HepG2 (cell line): ENCODE results near the gene FAM83G. TPM values are rescaled to one million over a fixed set of nuclear protein-coding genes. Genes with fewer than 3 reads are reported as not detected.

Experiments
- CHCHD3 ChIP-seq: sonication (generic); formaldehyde crosslinking; IDR thresholded peaks from 2 replicates; pipeline ENCODE4 v1.8.0; 2022; ENCODE audit warnings: mild to moderate bottlenecking, missing genetic modification reagents, moderate library complexity
- CREM ChIP-seq, 2 experiments: sonication (generic) in 1 of 2; formaldehyde crosslinking in 1 of 2; IDR thresholded peaks; 2 replicates each; pipeline versions ENCODE4 v1.4.0 to v1.6.1; 2016 to 2020; ENCODE audit warnings: antibody characterized with exemption in 1 of 2, mild to moderate bottlenecking in 1 of 2, missing genetic modification reagents in 1 of 2
- GMEB1 ChIP-seq: sonication (generic); formaldehyde crosslinking; IDR thresholded peaks from 2 replicates; pipeline ENCODE4 v1.5.1; 2020; ENCODE audit warnings: missing genetic modification reagents, mild to moderate bottlenecking, borderline replicate concordance
- HMGXB3 ChIP-seq: sonication (generic); formaldehyde crosslinking; IDR thresholded peaks from 2 replicates; pipeline ENCODE4 v1.4.0; 2020; ENCODE audit warnings: missing genetic modification reagents, borderline replicate concordance
- MED13 ChIP-seq: sonication (generic); formaldehyde crosslinking; IDR thresholded peaks from 2 replicates; pipeline ENCODE4 v1.5.0; 2020; ENCODE audit warnings: missing genetic modification reagents
- NFYB ChIP-seq: sonication (generic); formaldehyde crosslinking; IDR thresholded peaks from 2 replicates; pipeline ENCODE4 v1.4.0; 2020; ENCODE audit warnings: missing genetic modification reagents
- PBX2 ChIP-seq: IDR thresholded peaks from 2 replicates; pipeline ENCODE4 v1.6.1; 2016; ENCODE audit warnings: control low read depth
- PRDM10 ChIP-seq: sonication (generic); formaldehyde crosslinking; IDR thresholded peaks from 2 replicates; pipeline ENCODE4 v1.4.0; 2020; ENCODE audit warnings: low read depth, missing genetic modification reagents
- REL ChIP-seq: sonication (generic); formaldehyde crosslinking; conservative IDR thresholded peaks from 2 replicates; pipeline ENCODE4 v1.8.0; 2022; ENCODE audit warnings: mild to moderate bottlenecking, missing genetic modification reagents, moderate library complexity
- SP4 ChIP-seq: sonication (generic); formaldehyde crosslinking; IDR thresholded peaks from 2 replicates; pipeline ENCODE4 v1.8.1; 2023; ENCODE audit warnings: mild to moderate bottlenecking, missing genetic modification reagents
- UBTF ChIP-seq: sonication (generic); formaldehyde crosslinking; IDR thresholded peaks from 2 replicates; pipeline ENCODE4 v1.4.0; 2020; ENCODE audit warnings: mild to moderate bottlenecking, missing genetic modification reagents
- ZFP90 ChIP-seq: sonication (generic); formaldehyde crosslinking; IDR thresholded peaks from 2 replicates; pipeline ENCODE4 v1.8.0; 2022; ENCODE audit warnings: missing genetic modification reagents, mild to moderate bottlenecking, inconsistent platforms, borderline replicate concordance
- ZKSCAN1 ChIP-seq: fragments of 150-350 bp; IDR thresholded peaks from 2 replicates; pipeline ENCODE4 v1.6.1; 2014; ENCODE audit warnings: low read length
- ZNF672 ChIP-seq: sonication (generic); formaldehyde crosslinking; IDR thresholded peaks from 2 replicates; pipeline ENCODE4 v1.8.1; 2022; ENCODE audit warnings: missing genetic modification reagents
- polyA plus RNA-seq, 8 experiments: library from polyadenylated mRNA; depleted of rRNA in 3 of 8; stranded (reverse) in 7 of 8; unstranded in 1 of 8; fragments of >200 nt; fragmentation: Illumina TruSeq in 4 of 8; extraction: Trizol in 4 of 8; gene quantifications; 2 replicates each; pipeline versions ENCODE4 v1.2.1 to v1.2.3, GENCODE V29; 2011 to 2016; ENCODE audit warnings: low read depth in 4 of 8, missing spikeins in 1 of 8, mixed read lengths in 1 of 8; ENCODE audit not compliant: insufficient read depth in 1 of 8
- total RNA-seq, 5 experiments: library from RNA; depleted of rRNA; stranded (reverse); fragments of >200 nt; fragmentation: Illumina TruSeq; extraction: Trizol; gene quantifications; 2 replicates each; pipeline ENCODE4 v1.2.3, GENCODE V29; 2016; ENCODE audit warnings: low read depth in 1 of 5

Gene FAM83G
- total and polyA plus RNA-seq, 2 of the 13 experiments (the other 11 are each of a cell fraction or from before 2014, with no cell fraction given), result 13.7 to 18.6 TPM

GRCh38 chr17:18951941-18952842, 52.4 kb downstream of the FAM83G start, which contains the start of gene SLC5A10 (continued):
- no peak for TF ChIP-seq HMGXB3 (CRISPR knock-in tag)
- TF ChIP-seq REL (CRISPR knock-in tag), result no peak
- no peak for TF ChIP-seq PBX2 (CRISPR knock-in tag)
- TF ChIP-seq ZNF672, result no peak
- TF ChIP-seq GMEB1, result no peak
- no peak for TF ChIP-seq SP4 (CRISPR knock-in tag)
- TF ChIP-seq MED13 (CRISPR knock-in tag), result no peak
- no peak for TF ChIP-seq ZFP90 (CRISPR knock-in tag)
- TF ChIP-seq UBTF (CRISPR knock-in tag), result 0 out of 2 replicates have a peak, but pooled peaks have one; percentile 30
- TF ChIP-seq CHCHD3, result no peak
- TF ChIP-seq NFYB (CRISPR knock-in tag), result no peak
- 0 out of 2 replicates have a peak, but pooled peaks have one; percentile 17 for TF ChIP-seq ZKSCAN1
- TF ChIP-seq CREM (IDR thresholded peaks at IDR 0.05), result no peak
- TF ChIP-seq CREM (CRISPR knock-in tag; IDR thresholded peaks at IDR 0.05), result no peak
- TF ChIP-seq PRDM10, result 0 out of 2 replicates have a peak, but pooled peaks have one; percentile 30
